Measurements from ENCODE around the gene ITSN2.

DNA sequence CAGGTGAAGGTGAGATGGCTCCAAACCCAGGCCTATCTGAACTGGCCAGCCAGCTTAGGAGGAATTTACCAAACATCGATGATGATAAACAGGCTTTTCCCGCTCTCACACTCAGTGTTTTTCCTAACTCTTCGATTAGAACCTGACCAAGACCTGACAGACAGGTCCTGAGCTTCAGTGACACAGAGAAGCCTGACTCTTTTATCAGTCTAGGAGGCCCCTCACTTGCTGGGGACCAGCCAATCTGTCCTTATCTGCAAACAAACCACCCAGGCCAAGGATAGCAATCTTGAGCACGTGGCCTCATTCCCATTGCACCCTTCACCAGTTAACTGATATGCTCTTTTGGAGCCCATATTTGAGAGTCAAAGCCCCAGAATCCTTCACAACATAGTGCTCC lies 1.9 kb upstream of the ITSN2 start:
- no peak for TF ChIP-seq CTCF (conservative IDR thresholded peaks at IDR 0.05)
- no peak for TF ChIP-seq ZFX (IDR thresholded peaks at IDR 0.05)

All from C4-2B (cell line).